ENCODE data around the gene ITGA4.

GRCh38 chr2:181421131-181421458, 36.1 kb upstream of the ITGA4 start:
- no peak for TF ChIP-seq CTCF (IDR thresholded peaks at IDR 0.05)
- TF ChIP-seq POLR2A (IDR thresholded peaks at IDR 0.05): no peak
